K562 (cell line): Measurements from ENCODE around the gene MSS51. TPM values are rescaled to one million over a fixed set of nuclear protein-coding genes. Genes with fewer than 3 reads are reported as not detected.

Experiments used
- ATF1 ChIP-seq, 2 experiments: fragments of 450-650 bp in 1 of 2; IDR thresholded peaks; 2 replicates each; pipeline ENCODE4 v1.6.1; 2016; ENCODE audit warnings: missing compliant biosample characterization in 1 of 2, missing genetic modification characterization in 1 of 2
- BDP1 ChIP-seq: IDR thresholded peaks from 3 replicates; pipeline ENCODE4 v1.6.1; 2011; ENCODE audit not compliant: insufficient read length, insufficient read depth
- CEBPB ChIP-seq: fragments of 450-650 bp; IDR thresholded peaks from 2 replicates; pipeline ENCODE4 v1.6.1; 2016; ENCODE audit warnings: missing genetic modification characterization, missing compliant biosample characterization
- ETV6 ChIP-seq, 3 experiments: fragments of 150-350 bp in 1 of 3; sonication (generic) in 1 of 3; formaldehyde crosslinking in 1 of 3; IDR thresholded peaks; 2 replicates each; pipeline versions ENCODE4 v1.6.1 to v1.8.0; 2014 to 2022; ENCODE audit warnings: borderline replicate concordance in 2 of 3, low read depth in 2 of 3, antibody characterized with exemption in 1 of 3, low read length in 1 of 3, mild to moderate bottlenecking in 1 of 3, missing genetic modification reagents in 1 of 3
- FOSL1 ChIP-seq: fragments of 200-800 bp; sonication (Bioruptor generic); conservative IDR thresholded peaks from 2 replicates; pipeline ENCODE4 v1.6.1; 2016; ENCODE audit warnings: missing genetic modification characterization, missing compliant biosample characterization
- FOXK2 ChIP-seq, 2 experiments: fragments of 450-650 bp; IDR thresholded peaks in 1 of 2; conservative IDR thresholded peaks in 1 of 2; 2 replicates each; pipeline ENCODE4 v1.6.1; 2016; ENCODE audit warnings: low read depth in 2 of 2, mild to moderate bottlenecking in 1 of 2
- MTA3 ChIP-seq: fragments of 450-650 bp; formaldehyde crosslinking; IDR thresholded peaks from 2 replicates; pipeline ENCODE4 v1.6.1; 2017; ENCODE audit warnings: mild to moderate bottlenecking, borderline replicate concordance
- POLR2AphosphoS5 ChIP-seq: IDR thresholded peaks from 2 replicates; pipeline ENCODE4 v1.6.1; 2011; ENCODE audit warnings: mild to moderate bottlenecking, low read depth, low read length, moderate library complexity; ENCODE audit not compliant: control insufficient read depth, insufficient read depth
- RBM25 ChIP-seq: fragments of 200-400 bp; formaldehyde crosslinking; IDR thresholded peaks from 2 replicates; pipeline ENCODE4 v1.6.1; 2018; ENCODE audit warnings: low read length, low read depth, moderate library complexity; ENCODE audit not compliant: severe bottlenecking
- SUPT5H ChIP-seq: fragments of 450-650 bp; IDR thresholded peaks from 2 replicates; pipeline ENCODE4 v1.6.1; 2016
- TFAM ChIP-seq: fragments of 250-450 bp; sonication (Bioruptor Pico); conservative IDR thresholded peaks from 2 replicates; pipeline ENCODE4 v1.5.0; 2021; ENCODE audit warnings: mild to moderate bottlenecking, moderate library complexity
- ZFP30 ChIP-seq: fragments of 250-450 bp; sonication (Bioruptor Pico); IDR thresholded peaks from 2 replicates; pipeline ENCODE4 v1.8.0; 2022; ENCODE audit warnings: moderate library complexity, mild to moderate bottlenecking, inconsistent platforms, borderline replicate concordance
- ZNF232 ChIP-seq: sonication (generic); formaldehyde crosslinking; IDR thresholded peaks from 2 replicates; pipeline ENCODE4 v1.8.0; 2022; ENCODE audit warnings: mild to moderate bottlenecking, missing genetic modification reagents
- ZNF551 ChIP-seq: fragments of 250-450 bp; sonication (Bioruptor Pico); IDR thresholded peaks from 2 replicates; pipeline ENCODE4 v1.5.0; 2021; ENCODE audit warnings: mild to moderate bottlenecking, moderate library complexity
- ZNF586 ChIP-seq: fragments of 450-650 bp; formaldehyde crosslinking; conservative IDR thresholded peaks from 2 replicates; pipeline ENCODE4 v1.4.0; 2020; ENCODE audit warnings: mild to moderate bottlenecking, moderate library complexity
- ZNF592 ChIP-seq: fragments of 450-650 bp; IDR thresholded peaks from 2 replicates; pipeline ENCODE4 v1.6.1; 2017; ENCODE audit warnings: antibody characterized with exemption, mild to moderate bottlenecking
- polyA plus RNA-seq, 8 experiments: library from polyadenylated mRNA; depleted of rRNA in 4 of 8; stranded (reverse) in 5 of 8; unstranded in 3 of 8; fragments of >200 nt; fragmentation: Nextera tagmentation in 2 of 8; fragmentation: Illumina TruSeq in 1 of 8; extraction: Ambion mirVana in 2 of 8; extraction: Trizol in 1 of 8; gene quantifications; 2 replicates each; pipeline versions ENCODE4 v1.2.1 to v1.2.3, GENCODE V29; 2011 to 2014; ENCODE audit warnings: inconsistent platforms in 1 of 8, missing spikeins in 1 of 8
- total RNA-seq, 7 experiments: library from RNA; depleted of rRNA in 6 of 7; stranded (reverse); fragments of >200 nt in 6 of 7; fragmentation: Illumina TruSeq in 2 of 7; extraction: Trizol in 2 of 7; gene quantifications; 2 replicates each; pipeline versions ENCODE4 v1.2.1 to v1.2.3, GENCODE V29; 2011 to 2021; ENCODE audit warnings: low replicate concordance in 1 of 7
- TF ChIP-seq, protein P1 (sequence below): fragments of 200-800 bp; sonication (Bioruptor generic); IDR thresholded peaks from 2 replicates; pipeline ENCODE4 v1.6.1; 2017; ENCODE audit warnings: missing genetic modification characterization, missing compliant biosample characterization
- TF ChIP-seq, protein P2 (sequence below): fragments of 250-450 bp; sonication (Bioruptor Pico); IDR thresholded peaks from 2 replicates; pipeline ENCODE4 v1.4.0; 2020; ENCODE audit warnings: mild to moderate bottlenecking, moderate library complexity

The MSS51 gene
- total and polyA plus RNA-seq, 9 of the 15 experiments (the other 6 are each of a cell fraction or from before 2014, with no cell fraction given): 0.28 to 1.8 (median 1.2) TPM

GRCh38 chr10:73413528-73414229 is 19.7 kb downstream of the MSS51 start, which contains the start of gene ANXA7 (continued):
- TF ChIP-seq ZNF592 (no peak), ZNF232 (CRISPR knock-in tag) (no peak), ZNF551 (CRISPR knock-in tag) (no peak), BDP1 (no peak), ZFP30 (CRISPR knock-in tag) (no peak), FOSL1 (tag) (peak; percentile 25; the same call in 1 of the 2 replicates), CEBPB (tag) (no peak), FOXK2 (conservative IDR thresholded peaks at IDR 0.05 in 1 of 2, IDR thresholded peaks at IDR 0.05 in 1 of 2; ENCODE audit: low read depth in 2 of 2) (no peak; a peak in 2 of 4 replicates), RBM25 (peak; percentile 86), POLR2AphosphoS5 (peak; percentile 76), ZNF586 (CRISPR knock-in tag) (no peak), TFAM (CRISPR knock-in tag) (no peak), SUPT5H (peak; percentile 97), MTA3 (peak; percentile 84; the same call in 1 of the 2 replicates), ETV6 (IDR thresholded peaks at IDR 0.05; ENCODE audit: borderline replicate concordance in 1 of 2, low read depth in 2 of 2, low read length in 1 of 2) (0 out of 4 replicates have a peak, but pooled peaks of 1 of the 2 experiments have one; percentile 32), ETV6 (CRISPR knock-in tag; IDR thresholded peaks at IDR 0.05; ENCODE audit: borderline replicate concordance) (no peak), ATF1 (CRISPR knock-in tag; IDR thresholded peaks at IDR 0.05) (no peak), ATF1 (tag; IDR thresholded peaks at IDR 0.05) (peak; percentile 89)
- TF ChIP-seq, protein P1, sequence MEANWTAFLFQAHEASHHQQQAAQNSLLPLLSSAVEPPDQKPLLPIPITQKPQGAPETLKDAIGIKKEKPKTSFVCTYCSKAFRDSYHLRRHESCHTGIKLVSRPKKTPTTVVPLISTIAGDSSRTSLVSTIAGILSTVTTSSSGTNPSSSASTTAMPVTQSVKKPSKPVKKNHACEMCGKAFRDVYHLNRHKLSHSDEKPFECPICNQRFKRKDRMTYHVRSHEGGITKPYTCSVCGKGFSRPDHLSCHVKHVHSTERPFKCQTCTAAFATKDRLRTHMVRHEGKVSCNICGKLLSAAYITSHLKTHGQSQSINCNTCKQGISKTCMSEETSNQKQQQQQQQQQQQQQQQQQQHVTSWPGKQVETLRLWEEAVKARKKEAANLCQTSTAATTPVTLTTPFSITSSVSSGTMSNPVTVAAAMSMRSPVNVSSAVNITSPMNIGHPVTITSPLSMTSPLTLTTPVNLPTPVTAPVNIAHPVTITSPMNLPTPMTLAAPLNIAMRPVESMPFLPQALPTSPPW (CRISPR knock-in tag): peak; percentile 69
- TF ChIP-seq, protein P2, sequence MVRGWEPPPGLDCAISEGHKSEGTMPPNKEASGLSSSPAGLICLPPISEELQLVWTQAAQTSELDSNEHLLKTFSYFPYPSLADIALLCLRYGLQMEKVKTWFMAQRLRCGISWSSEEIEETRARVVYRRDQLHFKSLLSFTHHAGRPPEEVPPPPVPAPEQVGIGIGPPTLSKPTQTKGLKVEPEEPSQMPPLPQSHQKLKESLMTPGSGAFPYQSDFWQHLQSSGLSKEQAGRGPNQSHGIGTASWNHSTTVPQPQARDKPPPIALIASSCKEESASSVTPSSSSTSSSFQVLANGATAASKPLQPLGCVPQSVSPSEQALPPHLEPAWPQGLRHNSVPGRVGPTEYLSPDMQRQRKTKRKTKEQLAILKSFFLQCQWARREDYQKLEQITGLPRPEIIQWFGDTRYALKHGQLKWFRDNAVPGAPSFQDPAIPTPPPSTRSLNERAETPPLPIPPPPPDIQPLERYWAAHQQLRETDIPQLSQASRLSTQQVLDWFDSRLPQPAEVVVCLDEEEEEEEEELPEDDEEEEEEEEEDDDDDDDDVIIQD (CRISPR knock-in tag): no peak
